K562 (cell line): ENCODE data around the gene MARCHF9. TPM values are rescaled to one million over a fixed set of nuclear protein-coding genes. Genes with fewer than 3 reads are reported as not detected.

Experiments used
- CCNT2 ChIP-seq: IDR thresholded peaks from 2 replicates; pipeline ENCODE4 v1.6.1; 2011; ENCODE audit warnings: borderline replicate concordance, low read depth, mild to moderate bottlenecking, moderate library complexity, mixed read lengths, low read length; ENCODE audit not compliant: insufficient read length; ENCODE audit errors: extremely low read depth
- CREBBP ChIP-seq: IDR thresholded peaks from one replicate; pipeline ENCODE4 v1.6.1; 2012; ENCODE audit warnings: low read depth, mild to moderate bottlenecking, control low read depth, inconsistent platforms, low read length
- EP400 ChIP-seq: fragments of 450-650 bp; IDR thresholded peaks from 2 replicates; pipeline ENCODE4 v1.6.1; 2017; ENCODE audit warnings: antibody characterized with exemption, mild to moderate bottlenecking, moderate library complexity
- HDAC8 ChIP-seq: fragments of 450-650 bp; IDR thresholded peaks from 2 replicates; pipeline ENCODE4 v1.6.1; 2016; ENCODE audit warnings: mild to moderate bottlenecking, missing genetic modification characterization, moderate library complexity, missing compliant biosample characterization
- HLTF ChIP-seq: fragments of 450-650 bp; IDR thresholded peaks from 2 replicates; pipeline ENCODE4 v1.6.1; 2016
- KDM5B ChIP-seq: fragments of 200-600 bp; sonication (generic); IDR thresholded peaks from 2 replicates; pipeline ENCODE4 v1.6.1; 2012; ENCODE audit warnings: low read depth, mild to moderate bottlenecking, moderate library complexity, low read length, control low read depth, inconsistent platforms; ENCODE audit not compliant: insufficient replicate concordance
- MAFF ChIP-seq: IDR thresholded peaks from 2 replicates; pipeline ENCODE4 v1.6.1; 2012; ENCODE audit warnings: low read length, improper control_type of control experiment
- MEF2D ChIP-seq: conservative IDR thresholded peaks from 2 replicates; pipeline ENCODE4 v1.6.1; 2016; ENCODE audit warnings: low read depth, missing genetic modification characterization, missing compliant biosample characterization
- MYNN ChIP-seq, 2 experiments: sonication (generic); formaldehyde crosslinking in 1 of 2; IDR thresholded peaks; 2 replicates each; pipeline versions ENCODE4 v1.5.0 to v1.6.1; 2016 to 2020; ENCODE audit warnings: antibody characterized with exemption in 1 of 2, missing genetic modification reagents in 1 of 2
- NFATC3 ChIP-seq: fragments of 450-650 bp; IDR thresholded peaks from 2 replicates; pipeline ENCODE4 v1.6.1; 2017; ENCODE audit warnings: mild to moderate bottlenecking
- NFIX ChIP-seq: fragments of 250-450 bp; sonication (Bioruptor Pico); IDR thresholded peaks from 2 replicates; pipeline ENCODE4 v1.4.0; 2020; ENCODE audit warnings: low read depth, mild to moderate bottlenecking, moderate library complexity
- NR2F6 ChIP-seq: fragments of 450-650 bp; formaldehyde crosslinking; IDR thresholded peaks from 2 replicates; pipeline ENCODE4 v1.4.0; 2020; ENCODE audit warnings: mild to moderate bottlenecking
- NR3C1 ChIP-seq: sonication (generic); formaldehyde crosslinking; IDR thresholded peaks from 2 replicates; pipeline ENCODE4 v1.8.1; 2022; ENCODE audit warnings: missing genetic modification reagents
- PPARD ChIP-seq: fragments of 250-450 bp; sonication (Bioruptor Pico); IDR thresholded peaks from 2 replicates; pipeline ENCODE4 v1.8.0; 2022; ENCODE audit warnings: inconsistent platforms, mild to moderate bottlenecking, moderate library complexity
- RFX1 ChIP-seq: fragments of 450-650 bp; IDR thresholded peaks from 2 replicates; pipeline ENCODE4 v1.6.1; 2016; ENCODE audit warnings: mild to moderate bottlenecking, moderate library complexity
- RREB1 ChIP-seq: fragments of 250-450 bp; sonication (Bioruptor Pico); IDR thresholded peaks from 2 replicates; pipeline ENCODE4 v1.4.0; 2020
- SMARCA5 ChIP-seq: fragments of 450-650 bp; IDR thresholded peaks from 2 replicates; pipeline ENCODE4 v1.6.1; 2016
- SNIP1 ChIP-seq: fragments of 450-650 bp; IDR thresholded peaks from 2 replicates; pipeline ENCODE4 v1.7.1; 2017; ENCODE audit warnings: low read depth, mild to moderate bottlenecking
- TAF9B ChIP-seq: fragments of 450-650 bp; IDR thresholded peaks from 2 replicates; pipeline ENCODE4 v1.6.1; 2018; ENCODE audit warnings: mild to moderate bottlenecking; ENCODE audit not compliant: partially characterized antibody
- TCF7L2 ChIP-seq: fragments of 150-350 bp; IDR thresholded peaks from 2 replicates; pipeline ENCODE4 v1.6.1; 2016; ENCODE audit warnings: low read depth, mild to moderate bottlenecking, low read length, moderate library complexity
- ZNF551 ChIP-seq: fragments of 250-450 bp; sonication (Bioruptor Pico); IDR thresholded peaks from 2 replicates; pipeline ENCODE4 v1.5.0; 2021; ENCODE audit warnings: mild to moderate bottlenecking, moderate library complexity
- ZNF696 ChIP-seq: fragments of 250-450 bp; sonication (Bioruptor Pico); conservative IDR thresholded peaks from 2 replicates; pipeline ENCODE4 v1.4.0; 2020; ENCODE audit warnings: mild to moderate bottlenecking, moderate library complexity
- ZNF699 ChIP-seq: fragments of 250-450 bp; sonication (Bioruptor Pico); IDR thresholded peaks from 2 replicates; pipeline ENCODE4 v1.8.0; 2021; ENCODE audit warnings: mild to moderate bottlenecking, moderate library complexity; ENCODE audit not compliant: insufficient replicate concordance
- polyA plus RNA-seq, 8 experiments: library from polyadenylated mRNA; depleted of rRNA in 4 of 8; stranded (reverse) in 5 of 8; unstranded in 3 of 8; fragments of >200 nt; fragmentation: Nextera tagmentation in 2 of 8; fragmentation: Illumina TruSeq in 1 of 8; extraction: Ambion mirVana in 2 of 8; extraction: Trizol in 1 of 8; gene quantifications; 2 replicates each; pipeline versions ENCODE4 v1.2.1 to v1.2.3, GENCODE V29; 2011 to 2014; ENCODE audit warnings: inconsistent platforms in 1 of 8, missing spikeins in 1 of 8
- total RNA-seq, 7 experiments: library from RNA; depleted of rRNA in 6 of 7; stranded (reverse); fragments of >200 nt in 6 of 7; fragmentation: Illumina TruSeq in 2 of 7; extraction: Trizol in 2 of 7; gene quantifications; 2 replicates each; pipeline versions ENCODE4 v1.2.1 to v1.2.3, GENCODE V29; 2011 to 2021; ENCODE audit warnings: low replicate concordance in 1 of 7
- TF ChIP-seq, protein P1 (sequence below): sonication (generic); formaldehyde crosslinking; IDR thresholded peaks from 2 replicates; pipeline ENCODE4 v1.8.0; 2022; ENCODE audit warnings: missing genetic modification reagents, mild to moderate bottlenecking, borderline replicate concordance

Gene MARCHF9
- total and polyA plus RNA-seq, 9 of the 15 experiments (the other 6 are each of a cell fraction or from before 2014, with no cell fraction given): 0.80 to 12.4 (median 6.2) TPM

DNA sequence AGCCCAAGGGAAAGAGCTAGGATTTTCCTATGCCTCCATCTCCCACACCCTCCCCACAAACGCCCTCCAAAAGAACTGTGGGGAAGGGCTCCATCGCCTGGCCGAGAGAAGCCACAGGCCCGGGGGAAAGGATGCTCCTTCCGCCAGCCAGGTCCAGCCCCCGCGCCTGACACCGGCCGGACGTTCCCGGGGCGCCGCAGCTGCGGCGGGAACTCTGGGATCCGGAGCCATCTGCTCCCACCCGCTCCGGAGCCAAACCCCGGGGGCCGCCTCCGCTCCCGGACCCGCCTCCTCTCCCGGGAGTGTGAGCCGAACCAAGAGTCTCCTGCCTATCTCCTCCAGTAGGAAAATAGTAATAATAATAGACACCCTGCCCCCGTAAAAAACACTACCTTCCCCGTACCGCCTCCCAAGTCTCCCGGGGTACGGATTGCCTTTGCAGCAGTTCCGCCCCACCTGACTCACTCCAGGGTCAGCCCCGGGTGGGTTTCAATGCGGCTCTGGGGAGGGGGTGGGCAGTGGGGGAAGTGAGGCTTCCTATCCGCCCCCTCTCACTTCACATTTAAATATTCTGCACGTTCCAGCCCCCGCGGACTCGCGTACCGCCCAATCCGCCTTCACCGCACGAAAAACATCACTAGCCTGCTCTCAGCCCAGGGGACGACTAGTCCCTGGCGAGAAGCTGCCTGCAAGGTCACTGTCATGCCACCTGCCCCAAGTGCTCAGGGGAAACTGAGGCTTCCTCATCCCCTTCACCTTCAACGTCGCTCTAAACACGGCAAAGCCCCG, 18.8 kb upstream of the MARCHF9 start (continued):
- no peak for TF ChIP-seq HLTF
- no peak for TF ChIP-seq ZNF699
- TF ChIP-seq ZNF696 (CRISPR knock-in tag): no peak
- TF ChIP-seq, protein P1, sequence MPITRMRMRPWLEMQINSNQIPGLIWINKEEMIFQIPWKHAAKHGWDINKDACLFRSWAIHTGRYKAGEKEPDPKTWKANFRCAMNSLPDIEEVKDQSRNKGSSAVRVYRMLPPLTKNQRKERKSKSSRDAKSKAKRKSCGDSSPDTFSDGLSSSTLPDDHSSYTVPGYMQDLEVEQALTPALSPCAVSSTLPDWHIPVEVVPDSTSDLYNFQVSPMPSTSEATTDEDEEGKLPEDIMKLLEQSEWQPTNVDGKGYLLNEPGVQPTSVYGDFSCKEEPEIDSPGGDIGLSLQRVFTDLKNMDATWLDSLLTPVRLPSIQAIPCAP (CRISPR knock-in tag): no peak
- no peak for TF ChIP-seq PPARD (CRISPR knock-in tag)
- TF ChIP-seq SMARCA5: no peak
- TF ChIP-seq CREBBP: no peak
- no peak for TF ChIP-seq TCF7L2
- no peak for TF ChIP-seq RFX1
- no peak for TF ChIP-seq NR3C1 (CRISPR knock-in tag)
- TF ChIP-seq RREB1 (CRISPR knock-in tag): peak; percentile 74; the same call in 1 of the 2 replicates
- TF ChIP-seq HDAC8 (tag): no peak
- TF ChIP-seq SNIP1: no peak
- peak; percentile 32; the same call in 1 of the 2 replicates for TF ChIP-seq EP400
- TF ChIP-seq NFATC3: no peak
- no peak for TF ChIP-seq NFIX (CRISPR knock-in tag)
- TF ChIP-seq KDM5B: peak; percentile 48
- TF ChIP-seq ZNF551 (CRISPR knock-in tag): no peak
- no peak for TF ChIP-seq TAF9B
- TF ChIP-seq MAFF: no peak
- TF ChIP-seq CCNT2: peak; percentile 60
- no peak for TF ChIP-seq MYNN (IDR thresholded peaks at IDR 0.05)
- TF ChIP-seq MYNN (CRISPR knock-in tag; IDR thresholded peaks at IDR 0.05): no peak
- TF ChIP-seq NR2F6: no peak
- no peak for TF ChIP-seq MEF2D (tag)
